HepG2 (cell line): Measurements from ENCODE around the gene SMCO4. TPM values are rescaled to one million over a fixed set of nuclear protein-coding genes. Genes with fewer than 3 reads are reported as not detected.

ENCODE experiments used
- ATAC-seq: fragments of 200-7000 bp; cut with Tn5 transposase; 3 replicates; pipeline ENCODE4 v1.9.1; 2020; ENCODE audit warnings: mild to moderate bottlenecking, moderate library complexity
- BruUV-seq: library from RNA; stranded (reverse); fragments of 400-500 nt; replicated peaks from 2 replicates; lab custom pipeline; 2021; lab: Mats Ljungman, UMichigan
- CTCF ChIA-PET: fragments of 300-600 bp; formaldehyde crosslinking; extraction: SDS; loops from one replicate; lab custom pipeline; 2021; ENCODE audit warnings: low total read pairs, inconsistent platforms, low intra/inter-chr PET ratio; lab: Yijun Ruan, JAX
- POLR2A ChIA-PET: fragments of 350-600 bp; sonication (Branson Sonifier 250); formaldehyde crosslinking; loops from one replicate; lab custom pipeline; 2020; ENCODE audit warnings: antibody characterized with exemption, inconsistent platforms; lab: Yijun Ruan, JAX
- DNase-seq: peaks from one replicate; pipeline ENCODE4 v3.0.0-alpha.2; 2015; ENCODE audit warnings: low spot score
- FAIRE-seq: peaks from 3 replicates; lab custom pipeline; 2011; peaks lifted over from hg19 to GRCh38; lab: Jason Lieb, UNC
- H2AFZ ChIP-seq: one replicate; pipeline ENCODE4 v1.6.1; 2011; ENCODE audit warnings: low read length, inconsistent platforms
- H3K27ac ChIP-seq: fragments of 300-600 bp; 3 replicates; pipeline ENCODE4 v1.8.0; 2011; ENCODE audit warnings: mixed run types, mild to moderate bottlenecking, mixed read lengths, low read length, inconsistent platforms; ENCODE audit not compliant: insufficient read depth; ENCODE audit errors: extremely low read length
- H3K27me3 ChIP-seq, 2 experiments: fragments of 200-600 bp in 1 of 2; 2 replicates in 1 of 2; 3 replicates in 1 of 2; pipeline versions ENCODE4 v1.6.0 to v1.8.0; 2011; ENCODE audit warnings: low read length in 2 of 2, mild to moderate bottlenecking in 2 of 2, moderate library complexity in 2 of 2, inconsistent platforms in 1 of 2; ENCODE audit not compliant: insufficient read depth in 2 of 2, control insufficient read depth in 1 of 2
- H3K36me3 ChIP-seq, 2 experiments: fragments of 200-600 bp in 1 of 2; replicated peaks in 1 of 2; 2 replicates in 1 of 2; 3 replicates in 1 of 2; pipeline versions ENCODE4 v1.5.1 to v1.8.0; 2011; ENCODE audit warnings: low read length in 2 of 2, inconsistent platforms in 1 of 2; ENCODE audit not compliant: insufficient read depth in 2 of 2, control insufficient read depth in 1 of 2
- H3K4me1 ChIP-seq: 2 replicates; pipeline ENCODE4 v1.5.1; 2012; ENCODE audit warnings: low read length, inconsistent platforms; ENCODE audit not compliant: insufficient read depth
- H3K4me2 ChIP-seq: 2 replicates; pipeline ENCODE4 v1.6.0; 2011; ENCODE audit warnings: low read depth, low read length, inconsistent platforms
- H3K4me3 ChIP-seq, 3 experiments: fragments of 200-600 bp in 1 of 3; sonication (generic), shearing (Covaris generic) in 1 of 3; replicated peaks in 1 of 3; 2 replicates each; pipeline ENCODE4 v1.5.1; 2011 to 2016; ENCODE audit warnings: low read length in 3 of 3, inconsistent platforms in 2 of 3, low read depth in 2 of 3, mild to moderate bottlenecking in 2 of 3, control low read depth in 1 of 3, mixed read lengths in 1 of 3; ENCODE audit not compliant: insufficient read depth in 1 of 3
- H3K79me2 ChIP-seq: one replicate; pipeline ENCODE4 v1.6.1; 2011; ENCODE audit warnings: low read length, inconsistent platforms; ENCODE audit not compliant: insufficient read depth
- H3K9ac ChIP-seq: 2 replicates; pipeline ENCODE4 v1.6.0; 2011; ENCODE audit warnings: mild to moderate bottlenecking, low read depth, low read length, inconsistent platforms; ENCODE audit not compliant: insufficient read depth
- H3K9me3 ChIP-seq: 2 replicates; pipeline ENCODE4 v1.5.1; 2012; ENCODE audit warnings: mild to moderate bottlenecking, low read length
- H4K20me1 ChIP-seq: 2 replicates; pipeline ENCODE4 v1.6.0; 2011; ENCODE audit warnings: inconsistent platforms, mild to moderate bottlenecking, low read length, moderate library complexity; ENCODE audit not compliant: insufficient read depth
- BHLHE40 ChIP-seq: IDR thresholded peaks from 2 replicates; pipeline ENCODE4 v1.6.1; 2011; ENCODE audit warnings: low read length, improper control_type of control experiment
- FOXJ3 ChIP-seq: sonication (generic); formaldehyde crosslinking; IDR thresholded peaks from 2 replicates; pipeline ENCODE4 v1.4.0; 2020; ENCODE audit warnings: missing genetic modification reagents, mild to moderate bottlenecking, borderline replicate concordance
- HNF4A ChIP-seq: sonication (generic); formaldehyde crosslinking; IDR thresholded peaks from 2 replicates; pipeline ENCODE4 v1.4.0; 2020; ENCODE audit warnings: missing genetic modification reagents
- KDM4B ChIP-seq: sonication (generic); formaldehyde crosslinking; IDR thresholded peaks from 2 replicates; pipeline ENCODE4 v1.4.0; 2020; ENCODE audit warnings: missing genetic modification reagents
- MEF2D ChIP-seq: sonication (generic); formaldehyde crosslinking; IDR thresholded peaks from 2 replicates; pipeline ENCODE4 v1.5.1; 2020; ENCODE audit warnings: mild to moderate bottlenecking, missing genetic modification reagents
- MYC ChIP-seq: sonication (generic); formaldehyde crosslinking; IDR thresholded peaks from 2 replicates; pipeline ENCODE4 v1.9.0; 2021; ENCODE audit warnings: missing genetic modification reagents, borderline replicate concordance
- PPARG ChIP-seq: conservative IDR thresholded peaks from 2 replicates; pipeline ENCODE4 v1.6.1; 2016; ENCODE audit warnings: missing biosample characterization, missing genetic modification reagents
- RBAK ChIP-seq: sonication (generic); formaldehyde crosslinking; IDR thresholded peaks from 2 replicates; pipeline ENCODE4 v1.5.1; 2020; ENCODE audit warnings: mild to moderate bottlenecking, missing genetic modification reagents
- RORA ChIP-seq: sonication (generic); formaldehyde crosslinking; IDR thresholded peaks from 2 replicates; pipeline ENCODE4 v1.5.0; 2020; ENCODE audit warnings: mild to moderate bottlenecking, missing genetic modification reagents, moderate library complexity
- ZMYM3 ChIP-seq: sonication (generic); formaldehyde crosslinking; IDR thresholded peaks from 2 replicates; pipeline ENCODE4 v1.5.1; 2020; ENCODE audit warnings: mild to moderate bottlenecking, missing genetic modification reagents
- ZSCAN20 ChIP-seq: sonication (generic); formaldehyde crosslinking; IDR thresholded peaks from 2 replicates; pipeline ENCODE4 v1.4.0; 2020; ENCODE audit warnings: missing genetic modification reagents, mild to moderate bottlenecking, borderline replicate concordance
- WGBS: methylation state at CpG from one replicate; pipeline ENCODE4 v1.1.6; 2017; ENCODE audit warnings: low lambda C conversion rate; 5-methylcytosine and 5-hydroxymethylcytosine counted together
- in situ Hi-C: cut with HindIII; loops from 2 replicates; pipeline ENCODE4 v1.10.0; 2017; ENCODE audit warnings: low pct_unique_long_range_greater_than_20kb; ENCODE audit not compliant: extremely low pct_ligation_motif_present
- intact Hi-C: fragments of 100-400 bp; cut with micrococcal nuclease; formaldehyde crosslinking; loops from one replicate; pipeline ENCODE4 v1.10.0; 2022; ENCODE audit not compliant: unreplicated experiment
- polyA plus RNA-seq, 8 experiments: library from polyadenylated mRNA; depleted of rRNA in 3 of 8; stranded (reverse) in 7 of 8; unstranded in 1 of 8; fragments of >200 nt; fragmentation: Illumina TruSeq in 4 of 8; extraction: Trizol in 4 of 8; gene quantifications; 2 replicates each; pipeline versions ENCODE4 v1.2.1 to v1.2.3, GENCODE V29; 2011 to 2016; ENCODE audit warnings: low read depth in 4 of 8, missing spikeins in 1 of 8, mixed read lengths in 1 of 8; ENCODE audit not compliant: insufficient read depth in 1 of 8
- total RNA-seq, 5 experiments: library from RNA; depleted of rRNA; stranded (reverse); fragments of >200 nt; fragmentation: Illumina TruSeq; extraction: Trizol; gene quantifications; 2 replicates each; pipeline ENCODE4 v1.2.3, GENCODE V29; 2016; ENCODE audit warnings: low read depth in 1 of 5
- TF ChIP-seq, protein P1 (sequence below), 2 experiments: IDR thresholded peaks; 2 replicates each; pipeline ENCODE4 v1.6.1; 2011 to 2012; ENCODE audit warnings: low read length in 2 of 2, borderline replicate concordance in 1 of 2, low read depth in 1 of 2, mild to moderate bottlenecking in 1 of 2, moderate library complexity in 1 of 2
- TF ChIP-seq, protein P2 (sequence below), 2 experiments: sonication (generic) in 1 of 2; formaldehyde crosslinking in 1 of 2; IDR thresholded peaks; 2 replicates each; pipeline versions ENCODE4 v1.4.0 to v1.6.1; 2018 to 2020; ENCODE audit warnings: missing genetic modification reagents in 2 of 2, borderline replicate concordance in 1 of 2, low read depth in 1 of 2, mild to moderate bottlenecking in 1 of 2, missing biosample characterization in 1 of 2
- TF ChIP-seq, protein P3 (sequence below): sonication (generic); formaldehyde crosslinking; IDR thresholded peaks from 2 replicates; pipeline ENCODE4 v1.4.0; 2020; ENCODE audit warnings: missing genetic modification reagents, low read depth, mild to moderate bottlenecking, borderline replicate concordance
- TF ChIP-seq, protein P4 (sequence below): sonication (generic); formaldehyde crosslinking; conservative IDR thresholded peaks from 2 replicates; pipeline ENCODE4 v1.5.0; 2020; ENCODE audit warnings: missing genetic modification reagents

The SMCO4 gene
- total and polyA plus RNA-seq, 2 of the 13 experiments (the other 11 are each of a cell fraction or from before 2014, with no cell fraction given) = 10.6 to 28.5 TPM

DNA sequence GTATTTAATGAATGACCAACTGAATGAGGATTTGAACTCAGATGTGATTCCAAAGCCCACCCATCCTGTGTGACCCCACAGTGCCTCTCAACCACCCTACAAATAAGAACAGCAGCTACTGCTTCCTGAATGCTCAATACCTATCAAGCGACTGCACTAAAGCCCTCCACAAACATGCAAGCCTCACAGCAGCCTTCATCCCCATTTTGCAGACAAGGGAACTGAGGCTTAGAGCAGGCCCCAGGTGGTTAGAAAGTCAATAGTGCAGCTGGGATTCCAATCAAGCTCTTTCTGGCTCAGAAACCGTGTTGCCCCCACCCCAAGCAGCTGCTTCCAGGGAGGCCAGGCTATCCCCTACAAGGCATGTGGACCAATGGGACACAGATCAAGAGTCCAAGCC, 57.2 kb downstream of the SMCO4 start (continued):
- TF ChIP-seq RBAK = no peak
- TF ChIP-seq, protein P1, sequence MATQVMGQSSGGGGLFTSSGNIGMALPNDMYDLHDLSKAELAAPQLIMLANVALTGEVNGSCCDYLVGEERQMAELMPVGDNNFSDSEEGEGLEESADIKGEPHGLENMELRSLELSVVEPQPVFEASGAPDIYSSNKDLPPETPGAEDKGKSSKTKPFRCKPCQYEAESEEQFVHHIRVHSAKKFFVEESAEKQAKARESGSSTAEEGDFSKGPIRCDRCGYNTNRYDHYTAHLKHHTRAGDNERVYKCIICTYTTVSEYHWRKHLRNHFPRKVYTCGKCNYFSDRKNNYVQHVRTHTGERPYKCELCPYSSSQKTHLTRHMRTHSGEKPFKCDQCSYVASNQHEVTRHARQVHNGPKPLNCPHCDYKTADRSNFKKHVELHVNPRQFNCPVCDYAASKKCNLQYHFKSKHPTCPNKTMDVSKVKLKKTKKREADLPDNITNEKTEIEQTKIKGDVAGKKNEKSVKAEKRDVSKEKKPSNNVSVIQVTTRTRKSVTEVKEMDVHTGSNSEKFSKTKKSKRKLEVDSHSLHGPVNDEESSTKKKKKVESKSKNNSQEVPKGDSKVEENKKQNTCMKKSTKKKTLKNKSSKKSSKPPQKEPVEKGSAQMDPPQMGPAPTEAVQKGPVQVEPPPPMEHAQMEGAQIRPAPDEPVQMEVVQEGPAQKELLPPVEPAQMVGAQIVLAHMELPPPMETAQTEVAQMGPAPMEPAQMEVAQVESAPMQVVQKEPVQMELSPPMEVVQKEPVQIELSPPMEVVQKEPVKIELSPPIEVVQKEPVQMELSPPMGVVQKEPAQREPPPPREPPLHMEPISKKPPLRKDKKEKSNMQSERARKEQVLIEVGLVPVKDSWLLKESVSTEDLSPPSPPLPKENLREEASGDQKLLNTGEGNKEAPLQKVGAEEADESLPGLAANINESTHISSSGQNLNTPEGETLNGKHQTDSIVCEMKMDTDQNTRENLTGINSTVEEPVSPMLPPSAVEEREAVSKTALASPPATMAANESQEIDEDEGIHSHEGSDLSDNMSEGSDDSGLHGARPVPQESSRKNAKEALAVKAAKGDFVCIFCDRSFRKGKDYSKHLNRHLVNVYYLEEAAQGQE (IDR thresholded peaks at IDR 0.05; ENCODE audit: borderline replicate concordance in 1 of 2, low read depth in 1 of 2, low read length in 2 of 2) = no peak
- TF ChIP-seq MEF2D = no peak
- TF ChIP-seq ZMYM3 = peak; percentile 21; the same call in 1 of the 2 replicates
- no peak for TF ChIP-seq PPARG
- peak; percentile 52 for TF ChIP-seq HNF4A

DNA sequence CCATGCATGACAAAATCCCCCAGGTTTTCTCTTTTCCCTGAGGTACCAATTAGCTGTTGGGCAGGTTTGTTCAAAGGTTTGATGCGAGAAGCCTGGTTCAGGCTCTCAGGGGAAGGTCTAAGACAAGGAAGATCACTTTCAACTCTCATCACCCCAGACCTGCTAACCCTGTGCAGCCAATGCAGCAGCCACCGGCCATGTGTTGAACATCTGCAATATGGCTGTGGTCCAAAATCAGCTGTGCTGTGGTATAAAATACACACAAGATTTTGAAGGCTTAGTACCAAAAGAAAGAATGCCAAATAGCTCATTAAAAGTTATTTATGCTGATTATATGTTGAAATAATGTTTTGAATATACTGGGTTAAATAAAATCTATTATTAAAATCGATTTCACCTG, 58.5 kb downstream of the SMCO4 start:
- no TSS peak for BruUV-seq
- H3K9me3 ChIP-seq = no peaks in the 10 kb centered on the region
- ChIA-PET POLR2A (interaction anchor here (1.1 kb wide), 1 partner anchor 8 kb away, joined by 4 read pairs; no protein-coding TSS in a partner anchor), CTCF (no interaction called here)
- no peak overlapping the region for H3K4me3 ChIP-seq
- no peak overlapping the region for H3K27ac ChIP-seq
- peaks cover 42% of the 10 kb centered on the region for H3K4me1 ChIP-seq
- no peak for ATAC-seq
- 83% methylated on average over 3 of the region's 3 CpGs for WGBS
- intact Hi-C loops (no loop called here), in situ Hi-C loops (no loop called here)
- FAIRE-seq = no peak
- H3K79me2 ChIP-seq = no peaks in the 10 kb centered on the region
- no peak overlapping the region for H3K4me2 ChIP-seq
- H3K27me3 ChIP-seq = no peaks in the 10 kb centered on the region
- peaks cover 7% of the 10 kb centered on the region; the same call in 1 of the 2 replicates for H4K20me1 ChIP-seq
- no peak overlapping the region for H3K9ac ChIP-seq
- H3K36me3 ChIP-seq = peaks cover 0 to 4% of the 10 kb centered on the region in 2 experiments; a peak in 3 of 5 replicates
- no peak overlapping the region for H2AFZ ChIP-seq
- no peak for DNase-seq
- TF ChIP-seq FOXJ3 (CRISPR knock-in tag) (no peak), ZSCAN20 (CRISPR knock-in tag) (no peak), BHLHE40 (no peak), HNF4A (no peak), MYC (CRISPR knock-in tag) (no peak), KDM4B (CRISPR knock-in tag) (no peak), RORA (CRISPR knock-in tag) (no peak)
- TF ChIP-seq, protein P2, sequence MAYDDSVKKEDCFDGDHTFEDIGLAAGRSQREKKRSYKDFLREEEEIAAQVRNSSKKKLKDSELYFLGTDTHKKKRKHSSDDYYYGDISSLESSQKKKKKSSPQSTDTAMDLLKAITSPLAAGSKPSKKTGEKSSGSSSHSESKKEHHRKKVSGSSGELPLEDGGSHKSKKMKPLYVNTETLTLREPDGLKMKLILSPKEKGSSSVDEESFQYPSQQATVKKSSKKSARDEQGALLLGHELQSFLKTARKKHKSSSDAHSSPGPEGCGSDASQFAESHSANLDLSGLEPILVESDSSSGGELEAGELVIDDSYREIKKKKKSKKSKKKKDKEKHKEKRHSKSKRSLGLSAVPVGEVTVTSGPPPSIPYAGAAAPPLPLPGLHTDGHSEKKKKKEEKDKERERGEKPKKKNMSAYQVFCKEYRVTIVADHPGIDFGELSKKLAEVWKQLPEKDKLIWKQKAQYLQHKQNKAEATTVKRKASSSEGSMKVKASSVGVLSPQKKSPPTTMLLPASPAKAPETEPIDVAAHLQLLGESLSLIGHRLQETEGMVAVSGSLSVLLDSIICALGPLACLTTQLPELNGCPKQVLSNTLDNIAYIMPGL (CRISPR knock-in tag; IDR thresholded peaks at IDR 0.05; ENCODE audit: borderline replicate concordance in 1 of 2, low read depth in 1 of 2) = no peak
- TF ChIP-seq, protein P3, sequence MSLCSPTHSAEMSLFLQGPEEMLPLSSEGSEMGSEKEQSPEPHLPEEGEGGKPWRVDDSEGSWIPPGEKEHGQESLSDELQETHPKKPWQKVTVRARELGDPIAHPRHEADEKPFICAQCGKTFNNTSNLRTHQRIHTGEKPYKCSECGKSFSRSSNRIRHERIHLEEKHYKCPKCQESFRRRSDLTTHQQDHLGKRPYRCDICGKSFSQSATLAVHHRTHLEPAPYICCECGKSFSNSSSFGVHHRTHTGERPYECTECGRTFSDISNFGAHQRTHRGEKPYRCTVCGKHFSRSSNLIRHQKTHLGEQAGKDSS = no peak
- TF ChIP-seq, protein P4, sequence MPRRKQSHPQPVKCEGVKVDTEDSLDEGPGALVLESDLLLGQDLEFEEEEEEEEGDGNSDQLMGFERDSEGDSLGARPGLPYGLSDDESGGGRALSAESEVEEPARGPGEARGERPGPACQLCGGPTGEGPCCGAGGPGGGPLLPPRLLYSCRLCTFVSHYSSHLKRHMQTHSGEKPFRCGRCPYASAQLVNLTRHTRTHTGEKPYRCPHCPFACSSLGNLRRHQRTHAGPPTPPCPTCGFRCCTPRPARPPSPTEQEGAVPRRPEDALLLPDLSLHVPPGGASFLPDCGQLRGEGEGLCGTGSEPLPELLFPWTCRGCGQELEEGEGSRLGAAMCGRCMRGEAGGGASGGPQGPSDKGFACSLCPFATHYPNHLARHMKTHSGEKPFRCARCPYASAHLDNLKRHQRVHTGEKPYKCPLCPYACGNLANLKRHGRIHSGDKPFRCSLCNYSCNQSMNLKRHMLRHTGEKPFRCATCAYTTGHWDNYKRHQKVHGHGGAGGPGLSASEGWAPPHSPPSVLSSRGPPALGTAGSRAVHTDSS (CRISPR knock-in tag) = no peak
